ENCODE measurements around the gene C1QL4.
"Not testable (repeated sequence)": the region's sequence is repeated elsewhere in the genome, so short reads cannot be mapped to it uniquely, and the experiment has no call there.

The C1QL4 gene

GRCh38 chr12:49333778-49334177 is 3.2 kb downstream of the C1QL4 start:
- not testable (repeated sequence) for DNase-seq (ENCODE audit: low spot score)

GRCh38 chr12:49332891-49333371 is 4.1 kb downstream of the C1QL4 start:
- no peak for DNase-seq (ENCODE audit: low spot score)

GRCh38 chr12:49332441-49332861 is 4.5 kb downstream of the C1QL4 start:
- no peak for DNase-seq (ENCODE audit: low spot score)

- DNase-seq (ENCODE audit: low spot score), result no peak
Measured at GRCh38 chr12:49331380-49332222, 5.4 kb downstream of the C1QL4 start.

GRCh38 chr12:49330631-49331379 is 6.2 kb downstream of the C1QL4 start:
- DNase-seq (ENCODE audit: low spot score), result no peak

GRCh38 chr12:49330032-49330619 is 6.9 kb downstream of the C1QL4 start:
- DNase-seq (ENCODE audit: low spot score), result no peak

- DNase-seq (ENCODE audit: low spot score), result no peak
Measured at GRCh38 chr12:49328816-49329215, 8.2 kb downstream of the C1QL4 start.

GRCh38 chr12:49327887-49328286 is 9.1 kb downstream of the C1QL4 start:
- no peak for DNase-seq (ENCODE audit: low spot score)

GRCh38 chr12:49327368-49327767 is 9.6 kb downstream of the C1QL4 start:
- no peak for DNase-seq (ENCODE audit: low spot score)

- DNase-seq (ENCODE audit: low spot score), result no peak
Measured at GRCh38 chr12:49325606-49326005, 11.4 kb downstream of the C1QL4 start.

GRCh38 chr12:49323524-49324097 is 13.4 kb downstream of the C1QL4 start:
- DNase-seq (ENCODE audit: low spot score), result no peak

- DNase-seq (ENCODE audit: low spot score), result peak; percentile 100
Measured at GRCh38 chr12:49322708-49323523, 14.1 kb downstream of the C1QL4 start, which contains the start of gene TROAP. TSS of gene TROAP (plus strand) at chr12:49323255. CDS start at chr12:49323609, 354 bp downstream.

GRCh38 chr12:49322367-49322707 is 14.7 kb downstream of the C1QL4 start:
- no peak for DNase-seq (ENCODE audit: low spot score)

GRCh38 chr12:49320411-49321103 is 16.4 kb downstream of the C1QL4 start:
- DNase-seq (ENCODE audit: low spot score), result not testable (repeated sequence)

- DNase-seq (ENCODE audit: low spot score), result not testable (repeated sequence)
Measured at GRCh38 chr12:49317118-49317517, 19.9 kb downstream of the C1QL4 start.

GRCh38 chr12:49314811-49315210 is 22.2 kb downstream of the C1QL4 start:
- no peak for DNase-seq (ENCODE audit: low spot score)

GRCh38 chr12:49310451-49311000 is 26.5 kb downstream of the C1QL4 start:
- not testable (repeated sequence) for DNase-seq (ENCODE audit: low spot score)

- DNase-seq (ENCODE audit: low spot score), result no peak
Measured at GRCh38 chr12:49309386-49309785, 27.6 kb downstream of the C1QL4 start.

- DNase-seq (ENCODE audit: low spot score), result no peak
Measured at GRCh38 chr12:49305762-49306510, 31.1 kb downstream of the C1QL4 start.

- DNase-seq (ENCODE audit: low spot score), result no peak
Measured at GRCh38 chr12:49304161-49304560, 32.8 kb downstream of the C1QL4 start.
